Activated B cell treated with CpG ODN at 0.5 μM for 24 hours (primary cell): Measurements from ENCODE around the gene HSPA14. TPM values are rescaled to one million over a fixed set of nuclear protein-coding genes. Genes with fewer than 3 reads are reported as not detected.

Experiments
- ATAC-seq: fragments of 200-7000 bp; cut with Tn5 transposase; one replicate; pipeline ENCODE4 v1.10.0; 2021; ENCODE audit warnings: low read depth, mild to moderate bottlenecking, moderate library complexity
- CTCF ChIA-PET: fragments of 350-600 bp; sonication (Branson Sonifier 250); formaldehyde crosslinking; loops from one replicate; lab custom pipeline; 2021; ENCODE audit warnings: antibody characterized with exemption; lab: Charles Lee
- POLR2A ChIA-PET: fragments of 350-600 bp; sonication (Branson Sonifier 250); formaldehyde crosslinking; loops from one replicate; lab custom pipeline; 2021; ENCODE audit warnings: antibody characterized with exemption; lab: Charles Lee
- DNase-seq: peaks from one replicate; pipeline ENCODE4 v3.0.0; 2022
- H3K27ac Mint-ChIP-seq: one replicate; pipeline ENCODE4 v1.8.0; 2020; ENCODE audit warnings: mixed read lengths
- H3K27me3 Mint-ChIP-seq: one replicate; pipeline ENCODE4 v1.8.0; 2021; ENCODE audit warnings: mixed read lengths
- H3K36me3 Mint-ChIP-seq: one replicate; pipeline ENCODE4 v1.8.0; 2021; ENCODE audit warnings: low read depth, mixed read lengths
- H3K4me1 Mint-ChIP-seq: one replicate; pipeline ENCODE4 v1.8.0; 2021; ENCODE audit warnings: mixed read lengths
- H3K4me3 Mint-ChIP-seq: one replicate; pipeline ENCODE4 v1.8.0; 2020; ENCODE audit warnings: mild to moderate bottlenecking, mixed read lengths
- H3K9me3 Mint-ChIP-seq: one replicate; pipeline ENCODE4 v1.8.0; 2020; ENCODE audit warnings: mixed read lengths
- CTCF ChIP-seq: fragments of 200-600 bp; IDR thresholded peaks from one replicate; pipeline ENCODE4 v1.8.0; 2022; ENCODE audit warnings: antibody characterized with exemption, mild to moderate bottlenecking
- intact Hi-C: fragments of 100-400 bp; cut with micrococcal nuclease; formaldehyde crosslinking; loops from one replicate; pipeline ENCODE4 v1.15.1; 2024
- total RNA-seq: library from RNA; stranded (reverse); gene quantifications from 2 replicates; pipeline ENCODE4 v1.2.3, GENCODE V29; 2022

Gene HSPA14
- total RNA-seq, 1 donor from 2014 or later = 20.4 TPM

- no peak overlapping the region for H3K4me3 Mint-ChIP-seq
- intact Hi-C loops = loop anchor here (1.0 to 5.0 kb wide), 8 partner anchors 84 to 627 kb away; no protein-coding TSS in a partner anchor
- TF ChIP-seq CTCF = no peak
- H3K27ac Mint-ChIP-seq = no peak overlapping the region
- H3K4me1 Mint-ChIP-seq = peaks cover 24% of the 10 kb centered on the region
- ATAC-seq = no peak
- H3K9me3 Mint-ChIP-seq = no peaks in the 10 kb centered on the region
- no peaks in the 10 kb centered on the region for H3K27me3 Mint-ChIP-seq
- DNase-seq = no peak
- ChIA-PET POLR2A (interaction anchor here (0.6 to 3.4 kb wide), 5 partner anchors 77 to 273 kb away, joined by 3 to 14 read pairs (median 4); no protein-coding TSS in a partner anchor), CTCF (interaction anchor here (0.9 to 3.4 kb wide), 16 partner anchors 13 to 627 kb away, joined by 3 to 34 read pairs (median 10); partner anchors contain the start of genes CDNF, HSPA14 and MSANTD7)
- H3K36me3 Mint-ChIP-seq = no peaks in the 10 kb centered on the region
Observed at GRCh38 chr10:14823966-14824365, 14.1 kb upstream of the HSPA14 start.

- ChIA-PET POLR2A (interaction anchor here (0.7 to 0.8 kb wide), 3 partner anchors 11 to 291 kb away, joined by 3 to 16 read pairs (median 5); partner anchors contain the start of genes HSPA14 and MSANTD7), CTCF (no interaction called here)
- no peak for ATAC-seq
- no peak for TF ChIP-seq CTCF
- H3K4me1 Mint-ChIP-seq = peaks cover 20% of the 10 kb centered on the region
- H3K27ac Mint-ChIP-seq = no peak overlapping the region
- H3K36me3 Mint-ChIP-seq = no peaks in the 10 kb centered on the region
- H3K9me3 Mint-ChIP-seq = no peaks in the 10 kb centered on the region
- DNase-seq = no peak
- no peaks in the 10 kb centered on the region for H3K27me3 Mint-ChIP-seq
- H3K4me3 Mint-ChIP-seq = no peak overlapping the region
- intact Hi-C loops = no loop called here
Observed at GRCh38 chr10:14826076-14826829, 11.9 kb upstream of the HSPA14 start.

GRCh38 chr10:14833106-14833505, 5.0 kb upstream of the HSPA14 start:
- ChIA-PET POLR2A (no interaction called here), CTCF (no interaction called here)
- Mint-ChIP-seq H3K27me3 (no peaks in the 10 kb centered on the region), H3K27ac (no peak overlapping the region), H3K36me3 (peaks cover 4% of the 10 kb centered on the region), H3K4me3 (no peak overlapping the region), H3K9me3 (no peaks in the 10 kb centered on the region), H3K4me1 (peaks cover 11% of the 10 kb centered on the region)
- intact Hi-C loops = no loop called here
- DNase-seq (no peak), ATAC-seq (no peak)
- TF ChIP-seq CTCF = no peak

GRCh38 chr10:14836208-14836607, 1.9 kb upstream of the HSPA14 start:
- CTCF ChIA-PET = interaction anchor here (1.2 to 2.9 kb wide), 3 partner anchors 12 to 299 kb away, joined by 3 to 24 read pairs (median 5); no protein-coding TSS in a partner anchor
- no peaks in the 10 kb centered on the region for H3K9me3 Mint-ChIP-seq
- TF ChIP-seq CTCF = no peak
- H3K27ac Mint-ChIP-seq = no peak overlapping the region
- peaks cover 21% of the 10 kb centered on the region for H3K36me3 Mint-ChIP-seq
- ATAC-seq (no peak), DNase-seq (no peak)
- no peaks in the 10 kb centered on the region for H3K27me3 Mint-ChIP-seq
- intact Hi-C loops = loop anchor here (2.0 to 5.0 kb wide), 7 partner anchors 99 to 1049 kb away; partner anchors contain the start of gene NMT2
- peaks cover 25% of the 10 kb centered on the region for H3K4me1 Mint-ChIP-seq
- H3K4me3 Mint-ChIP-seq = no peak overlapping the region
- POLR2A ChIA-PET = interaction anchor here (1.5 to 3.2 kb wide), 3 partner anchors 42 to 236 kb away, joined by 4 to 27 read pairs (median 17); partner anchors contain the start of genes MEIG1 and SUV39H2
